HG03097 (cell line): Measurements from ENCODE around the gene PCDH1.

ENCODE experiments used
- ATAC-seq: cut with Tn5 transposase; IDR thresholded peaks from one replicate; pipeline ENCODE4 v1.9.1; 2021; ENCODE audit not compliant: unreplicated experiment, low FRiP score

Gene PCDH1

DNA sequence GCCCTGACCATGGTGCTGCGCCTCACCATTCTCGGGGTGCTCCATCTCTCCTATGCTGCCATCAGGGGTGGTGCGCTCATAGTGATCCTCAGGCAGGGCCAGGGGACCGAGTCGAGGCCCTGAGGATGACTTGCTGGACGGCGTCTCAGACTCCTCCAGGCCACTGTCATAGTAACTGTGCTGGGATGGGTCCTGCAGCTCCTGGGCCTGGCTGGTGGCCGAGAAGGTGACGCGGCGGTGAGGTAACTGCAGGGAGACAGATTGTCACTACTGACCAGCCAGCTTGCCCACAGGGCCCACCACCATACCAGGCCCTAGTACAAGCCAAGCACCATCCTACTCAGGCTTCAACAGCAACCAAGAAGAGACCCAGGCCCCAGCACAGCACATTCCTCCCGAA lies 21.0 kb downstream of the PCDH1 start:
- ATAC-seq, result no peak

DNA sequence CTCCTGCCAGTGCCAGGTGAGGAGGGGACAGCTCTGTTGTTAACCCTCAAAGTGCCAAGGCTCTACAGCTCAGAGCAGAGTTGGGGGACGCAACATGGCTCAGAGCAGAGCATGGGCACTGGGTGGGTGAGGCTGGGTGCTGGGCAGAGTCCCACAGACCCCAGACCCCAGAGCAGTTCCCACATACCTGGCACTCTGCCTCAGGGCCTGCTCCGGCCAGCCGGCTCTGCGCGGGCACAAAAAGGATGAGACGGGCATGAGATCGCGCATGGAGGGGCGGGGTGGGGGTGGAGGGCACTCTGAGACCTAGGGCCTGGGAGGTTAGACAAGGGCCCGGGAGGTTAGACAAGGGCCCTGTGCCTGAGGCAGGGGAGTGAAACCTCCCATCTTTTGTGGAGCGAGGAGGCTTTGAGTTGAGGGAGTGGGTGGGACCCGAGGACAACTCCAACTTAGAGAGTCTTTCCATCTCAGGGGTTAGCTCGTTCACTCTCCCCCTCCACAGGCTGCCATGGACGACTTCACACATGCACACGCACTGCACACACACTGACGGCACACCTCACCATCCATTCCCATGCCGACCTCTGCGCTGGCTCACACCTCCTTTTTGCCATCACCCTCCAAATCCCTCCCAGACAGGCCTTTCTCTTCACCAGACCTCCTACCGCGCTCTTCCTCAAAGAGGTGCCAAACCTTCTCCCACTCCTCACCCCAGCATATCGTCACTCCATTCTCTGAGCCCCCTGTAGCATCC lies 22.0 kb downstream of the PCDH1 start:
- no peak for ATAC-seq

DNA sequence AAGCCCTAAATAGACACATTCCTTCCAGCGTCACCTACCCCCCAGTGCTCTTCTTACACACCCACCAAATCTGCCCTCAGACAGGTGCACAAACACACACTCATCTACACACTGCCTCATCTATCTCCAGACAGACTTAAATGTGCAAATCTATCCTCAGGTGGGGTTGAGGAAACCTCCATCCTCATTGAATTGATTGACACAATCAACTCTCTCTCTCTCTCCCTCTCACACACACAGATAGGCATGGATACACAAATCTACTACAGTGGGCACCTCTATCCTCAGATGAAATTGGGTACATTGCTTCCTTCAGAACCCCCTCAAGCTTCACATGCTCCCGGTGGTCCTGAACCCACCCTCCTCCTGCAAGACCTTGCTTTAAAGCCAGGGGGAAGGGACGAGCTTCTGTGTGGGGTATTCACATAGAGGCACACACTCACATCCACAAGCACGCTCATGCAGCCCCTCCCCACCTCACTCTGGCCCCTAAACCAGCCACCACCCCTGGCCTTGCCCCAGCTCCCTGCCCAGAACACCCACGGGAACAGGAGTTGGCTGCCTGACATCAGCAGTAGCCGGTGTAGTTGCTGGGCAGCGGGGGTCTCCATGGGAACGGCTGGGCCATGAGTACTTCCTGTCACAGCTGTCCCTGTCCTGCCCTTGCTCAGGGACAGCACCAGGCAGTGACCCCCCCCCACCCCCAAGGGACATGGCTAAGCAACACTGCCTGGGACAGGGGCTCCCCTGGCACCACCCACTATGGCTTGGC lies 22.8 kb downstream of the PCDH1 start:
- no peak for ATAC-seq

DNA sequence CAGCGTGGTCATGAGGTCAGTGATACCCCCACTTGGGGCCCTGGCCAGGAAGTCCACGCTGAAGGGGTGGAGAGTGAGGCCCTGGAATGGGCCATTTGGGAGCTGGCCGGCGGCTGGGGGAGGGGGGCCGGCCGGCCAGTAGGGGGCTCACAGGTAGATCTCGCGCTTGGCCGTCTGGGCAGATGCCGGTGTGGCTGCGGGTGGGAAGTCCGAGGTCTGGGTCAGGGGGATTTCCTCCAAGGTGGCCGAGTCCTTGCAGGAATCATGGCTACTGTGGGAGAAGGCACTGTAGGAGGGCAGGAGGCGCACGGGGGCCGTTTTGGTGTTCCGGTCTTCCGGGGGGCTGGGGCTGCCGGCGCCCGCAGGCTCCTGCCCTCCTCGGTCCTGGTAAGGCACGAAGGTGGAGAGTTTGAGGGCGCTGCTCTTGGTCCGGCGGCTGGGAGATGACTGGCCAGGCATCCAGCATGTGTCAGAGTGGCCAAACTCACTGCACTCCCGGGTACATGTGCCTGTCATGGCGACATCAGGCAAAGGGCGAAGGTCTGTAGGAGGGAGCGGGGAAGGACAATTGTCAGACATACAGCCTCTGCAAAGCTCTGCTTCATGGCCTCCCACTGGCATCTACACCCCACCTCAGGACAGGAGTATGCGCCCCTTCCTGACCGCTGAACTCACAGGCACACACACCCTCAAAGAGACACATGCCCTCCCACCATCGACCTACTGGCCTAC lies 24.1 kb downstream of the PCDH1 start:
- no peak for ATAC-seq

DNA sequence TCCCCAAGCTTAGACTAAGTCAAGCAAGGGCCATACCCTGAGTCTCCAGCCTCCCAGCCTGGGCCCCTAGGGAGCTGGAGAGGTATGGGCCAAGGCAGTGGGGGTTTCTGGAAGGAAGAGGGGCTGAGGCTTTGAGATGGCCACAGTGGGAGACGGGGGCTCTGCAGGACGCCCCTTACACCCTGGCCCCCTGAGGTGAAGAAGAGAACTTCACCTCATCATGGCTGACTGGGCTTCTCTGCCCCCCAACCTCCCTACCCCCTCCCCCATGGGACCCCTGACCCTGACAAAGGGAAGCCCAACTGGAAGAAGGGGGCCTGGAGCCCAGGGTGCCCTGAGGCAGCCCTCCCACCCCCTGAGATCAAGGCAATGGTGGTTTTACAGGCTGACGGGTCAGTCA lies 25.8 kb downstream of the PCDH1 start:
- ATAC-seq, result no peak

DNA sequence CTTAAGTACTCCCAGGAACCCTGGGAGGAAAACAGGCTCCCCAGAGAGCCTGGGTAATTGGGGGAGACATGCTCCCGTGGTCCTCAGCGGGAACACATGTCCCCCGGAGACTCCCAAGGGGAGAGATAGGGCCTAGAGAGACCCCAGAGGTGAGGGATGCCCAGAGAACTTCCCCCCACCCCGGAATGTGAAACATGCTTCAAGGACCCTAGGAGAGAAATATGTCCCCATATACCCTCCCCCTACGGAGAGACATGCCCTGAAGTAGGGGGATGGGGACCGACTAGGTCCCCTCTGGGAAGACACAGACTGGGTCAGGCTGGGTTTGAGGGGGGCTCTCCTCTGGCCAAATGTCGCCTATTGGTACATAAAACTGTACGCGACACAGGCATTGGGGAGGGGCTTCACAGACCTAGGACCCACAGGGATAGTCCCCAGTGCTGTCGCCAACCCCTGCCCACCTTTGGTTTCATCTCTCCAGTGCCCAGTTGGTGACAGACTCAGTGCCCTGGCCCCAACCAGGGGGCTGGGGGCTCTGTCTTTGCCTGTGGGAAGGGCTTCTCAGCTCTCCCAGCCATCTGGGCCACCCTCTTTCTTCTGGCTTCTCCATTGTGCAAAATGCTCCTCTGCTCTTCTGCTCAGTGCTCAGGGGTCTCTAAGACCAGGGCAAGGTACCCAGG lies 26.9 kb downstream of the PCDH1 start:
- no peak for ATAC-seq

DNA sequence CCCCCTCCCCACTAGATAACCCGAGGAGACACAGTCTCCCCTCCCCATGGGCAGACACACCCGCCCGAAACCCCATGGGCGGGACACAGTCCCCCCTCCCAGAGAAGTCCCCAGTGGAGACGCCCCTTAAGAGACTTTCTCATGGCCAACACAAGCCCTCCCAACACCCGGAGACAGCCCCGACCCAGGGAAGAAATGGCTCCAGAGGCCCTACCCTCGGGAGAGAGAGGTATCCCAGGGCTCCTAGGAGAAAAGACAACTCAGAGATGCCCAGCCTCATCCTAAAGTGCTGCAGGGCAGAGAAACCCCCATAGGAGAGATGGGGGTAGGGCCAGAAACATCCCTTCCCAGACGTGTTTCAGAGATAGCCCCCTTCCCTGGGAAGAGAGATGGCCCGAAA lies 27.4 kb downstream of the PCDH1 start:
- ATAC-seq, result no peak

DNA sequence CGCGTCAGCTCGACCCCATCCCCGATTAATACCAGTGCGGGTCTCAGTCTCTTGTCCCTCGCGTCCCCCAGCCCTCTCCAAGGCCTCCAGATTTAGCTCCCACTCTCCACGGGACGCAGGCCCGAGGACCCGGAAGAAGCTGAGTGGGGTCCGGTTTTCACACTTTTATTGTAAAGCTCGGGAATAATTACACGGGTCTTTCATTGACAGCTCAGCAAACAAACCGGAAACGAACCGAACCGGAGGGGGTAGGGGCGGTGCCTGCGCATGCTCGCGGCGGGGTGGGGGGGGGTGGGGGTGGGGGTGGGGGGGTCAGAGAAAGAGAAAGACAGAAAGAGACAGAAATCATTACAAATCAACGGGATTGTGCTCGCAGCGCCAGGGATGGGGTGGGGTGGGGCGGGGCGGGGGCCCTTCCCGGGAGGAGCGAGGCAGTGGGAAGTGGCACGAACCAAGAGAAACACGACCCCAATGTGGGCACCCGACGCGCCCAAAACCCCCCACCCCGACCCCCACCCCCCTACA lies 27.9 kb downstream of the PCDH1 start:
- no peak for ATAC-seq

DNA sequence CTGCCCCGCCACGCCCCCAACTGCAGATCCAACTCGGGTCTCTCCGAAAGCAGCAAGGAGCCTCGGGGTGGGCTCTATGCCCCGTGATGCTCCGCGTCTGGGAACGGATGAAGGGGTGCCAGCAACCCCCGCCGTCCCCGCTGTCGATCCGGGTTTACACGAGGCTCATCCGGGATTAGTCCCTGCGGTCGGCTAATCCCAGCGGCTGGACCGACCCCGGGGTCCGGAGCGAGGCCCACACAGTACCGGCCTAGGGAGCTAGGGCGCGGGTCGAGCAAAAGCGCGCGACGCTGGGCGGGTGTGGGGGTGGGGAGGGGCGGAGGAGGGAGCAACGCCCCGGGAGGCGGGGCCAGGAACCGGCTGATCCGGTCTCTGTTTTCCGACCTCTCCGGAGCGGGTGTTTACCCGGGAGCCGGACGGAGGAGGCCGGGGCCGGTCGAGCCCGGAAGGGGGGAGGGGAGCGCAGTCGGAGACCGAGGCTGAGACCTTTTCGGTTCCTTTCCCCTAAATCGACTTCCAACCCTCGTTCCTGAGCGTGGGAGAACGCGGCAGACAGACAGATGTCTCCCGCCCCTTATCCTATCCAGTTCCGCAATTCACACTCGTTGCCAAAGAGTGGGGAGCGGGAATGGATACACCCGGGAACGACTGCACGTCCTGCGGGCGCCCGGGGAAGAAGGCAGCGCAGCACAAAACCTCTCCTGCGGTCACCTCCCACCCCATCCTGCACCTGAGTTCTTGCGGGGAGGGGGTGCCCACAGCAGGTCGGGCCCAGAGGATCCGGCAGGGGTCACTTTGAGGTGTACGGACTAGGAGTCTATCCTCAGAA lies 28.6 kb downstream of the PCDH1 start:
- peak; percentile 66 for ATAC-seq

DNA sequence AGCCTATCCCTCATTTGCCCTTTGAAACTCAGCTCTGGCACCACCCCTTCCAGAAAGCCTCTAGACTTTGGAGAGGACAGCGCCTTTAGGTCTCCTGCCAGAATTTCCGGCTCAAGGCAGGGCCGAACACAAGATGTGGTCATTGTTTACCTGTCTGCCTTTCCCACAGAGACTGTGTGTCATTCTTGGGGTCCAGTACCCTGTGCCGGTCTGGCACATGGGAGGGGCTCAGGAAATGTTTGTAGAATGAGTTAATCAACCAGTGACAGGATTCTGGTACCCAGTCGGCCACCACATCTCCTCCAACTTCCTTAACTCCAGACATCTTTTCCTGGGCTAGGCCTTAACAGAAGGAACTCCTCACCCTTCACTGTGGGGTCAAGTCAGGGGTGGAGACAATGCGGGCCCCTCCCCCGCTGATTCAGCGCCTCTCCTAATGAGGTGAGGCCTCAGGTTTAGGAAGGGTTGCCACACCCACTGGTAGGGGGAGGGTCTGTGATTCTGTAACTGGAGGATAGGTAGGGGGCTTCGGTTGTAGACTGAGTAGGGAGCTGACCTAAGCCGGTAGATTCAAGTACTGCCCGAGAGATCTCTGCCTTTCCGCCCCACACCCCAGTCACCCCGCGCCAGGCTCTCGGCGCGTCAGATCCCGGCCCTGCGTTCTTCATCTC lies 29.3 kb downstream of the PCDH1 start:
- no peak for ATAC-seq

DNA sequence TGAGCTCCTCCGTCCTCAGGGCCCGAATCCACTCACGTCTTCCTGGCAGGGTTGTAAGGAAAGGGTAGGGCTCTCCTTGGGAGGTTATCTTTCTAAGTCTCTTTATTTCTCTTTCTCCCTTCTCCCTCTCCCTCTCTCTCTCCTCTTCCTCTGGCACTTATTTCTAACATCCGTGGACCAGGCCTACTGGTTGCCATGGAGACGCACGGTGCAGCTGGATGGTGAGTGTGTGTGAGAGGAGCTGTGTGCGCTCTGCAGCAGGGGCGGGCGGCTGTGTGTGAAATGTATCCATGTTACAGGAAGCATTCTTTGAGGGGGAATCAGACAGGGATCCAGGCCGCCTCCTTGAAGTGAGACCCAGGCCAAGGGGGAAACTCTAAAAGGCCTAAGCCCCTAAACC lies 32.2 kb downstream of the PCDH1 start:
- ATAC-seq, result no peak

DNA sequence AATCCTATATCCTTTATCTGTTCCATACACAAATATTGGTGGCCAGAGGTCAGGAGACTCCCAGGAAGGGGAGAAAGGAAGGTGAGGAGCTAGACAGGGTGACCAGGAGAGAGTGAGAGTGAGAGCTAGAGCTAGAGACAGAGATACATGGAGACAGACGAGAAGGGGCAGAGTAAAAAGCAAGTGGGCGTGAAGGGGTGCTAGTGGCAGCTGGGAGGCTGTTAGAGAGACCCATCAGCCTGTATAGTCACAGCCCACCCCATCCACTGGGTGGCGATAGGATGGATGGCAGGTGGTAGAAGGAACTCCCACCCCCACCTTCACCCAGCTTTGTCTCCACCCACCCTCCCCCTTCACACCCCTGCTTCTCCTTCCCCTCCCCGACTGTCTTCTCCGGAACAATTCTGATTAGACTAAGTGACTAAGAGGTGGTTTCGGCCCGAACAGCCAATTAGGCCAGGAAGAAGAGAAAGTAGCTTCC lies 32.8 kb downstream of the PCDH1 start:
- no peak for ATAC-seq

DNA sequence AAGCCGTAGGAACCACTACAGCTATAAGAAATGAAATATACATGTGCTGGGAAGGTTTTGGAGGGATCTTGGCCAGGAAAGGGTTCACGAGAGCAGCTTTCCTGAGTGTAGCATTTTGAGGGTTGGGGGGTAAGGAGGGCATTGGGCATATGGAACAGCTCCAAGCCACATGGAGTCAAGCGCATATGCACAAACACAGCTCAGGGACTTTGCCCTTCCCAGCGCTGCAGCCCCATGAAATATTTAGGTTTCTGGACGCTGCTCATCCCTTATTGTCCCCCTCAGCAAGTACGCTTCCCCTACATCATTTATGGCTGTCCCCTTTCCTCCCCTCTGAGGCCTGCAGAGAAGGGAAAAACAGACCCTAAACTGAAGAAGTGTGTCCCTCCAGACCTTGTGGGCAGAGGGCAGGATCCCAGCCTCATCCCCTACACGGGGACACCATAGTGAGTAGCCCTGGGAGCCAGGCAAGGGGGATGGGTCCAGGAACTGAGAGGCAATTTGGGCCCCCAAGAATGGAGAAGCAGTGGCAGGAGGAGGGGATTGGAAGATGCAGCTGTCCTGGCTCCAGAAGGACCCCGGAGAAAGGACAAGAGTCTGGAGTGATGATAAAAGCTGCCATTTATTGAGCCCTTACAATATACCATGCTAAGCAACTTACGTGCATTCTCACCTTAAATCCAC lies 33.7 kb downstream of the PCDH1 start:
- ATAC-seq, result no peak

DNA sequence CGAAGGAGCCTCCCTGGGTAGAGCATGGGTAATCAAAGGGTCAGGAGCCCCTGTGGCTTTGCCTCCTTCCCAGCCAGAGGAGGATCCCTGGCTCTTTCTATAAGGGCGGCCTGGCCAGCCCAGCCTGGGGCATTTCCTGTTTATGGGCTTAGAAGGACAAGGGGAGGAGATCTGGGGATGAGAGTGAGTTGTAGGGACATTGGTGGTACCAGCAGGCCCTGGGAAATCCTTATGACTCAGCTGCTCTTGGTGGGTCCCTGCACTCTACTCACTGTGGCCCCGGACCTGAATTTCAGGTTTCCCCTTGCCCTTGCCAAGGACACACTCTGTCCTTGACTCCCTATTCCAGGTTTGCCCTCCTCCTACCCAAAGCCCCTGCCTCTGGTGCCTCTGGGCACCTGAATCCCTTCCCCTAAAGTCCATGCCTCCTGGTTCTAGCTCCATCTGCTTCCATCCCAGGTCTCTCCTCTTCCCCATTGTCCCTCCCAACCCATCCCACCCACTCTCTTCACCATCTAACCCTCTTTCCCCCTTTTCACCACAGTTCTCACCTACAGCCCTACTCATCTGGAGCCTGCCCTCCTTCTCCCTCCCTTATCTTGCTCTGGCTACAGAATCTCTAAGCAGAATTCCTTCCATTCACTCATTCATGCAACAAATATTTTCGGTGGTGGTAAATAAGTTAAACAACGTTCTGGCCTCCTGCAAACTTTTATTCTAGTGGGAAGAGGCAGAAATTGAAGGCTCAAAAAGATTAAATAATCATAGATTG lies 34.9 kb downstream of the PCDH1 start:
- no peak for ATAC-seq

DNA sequence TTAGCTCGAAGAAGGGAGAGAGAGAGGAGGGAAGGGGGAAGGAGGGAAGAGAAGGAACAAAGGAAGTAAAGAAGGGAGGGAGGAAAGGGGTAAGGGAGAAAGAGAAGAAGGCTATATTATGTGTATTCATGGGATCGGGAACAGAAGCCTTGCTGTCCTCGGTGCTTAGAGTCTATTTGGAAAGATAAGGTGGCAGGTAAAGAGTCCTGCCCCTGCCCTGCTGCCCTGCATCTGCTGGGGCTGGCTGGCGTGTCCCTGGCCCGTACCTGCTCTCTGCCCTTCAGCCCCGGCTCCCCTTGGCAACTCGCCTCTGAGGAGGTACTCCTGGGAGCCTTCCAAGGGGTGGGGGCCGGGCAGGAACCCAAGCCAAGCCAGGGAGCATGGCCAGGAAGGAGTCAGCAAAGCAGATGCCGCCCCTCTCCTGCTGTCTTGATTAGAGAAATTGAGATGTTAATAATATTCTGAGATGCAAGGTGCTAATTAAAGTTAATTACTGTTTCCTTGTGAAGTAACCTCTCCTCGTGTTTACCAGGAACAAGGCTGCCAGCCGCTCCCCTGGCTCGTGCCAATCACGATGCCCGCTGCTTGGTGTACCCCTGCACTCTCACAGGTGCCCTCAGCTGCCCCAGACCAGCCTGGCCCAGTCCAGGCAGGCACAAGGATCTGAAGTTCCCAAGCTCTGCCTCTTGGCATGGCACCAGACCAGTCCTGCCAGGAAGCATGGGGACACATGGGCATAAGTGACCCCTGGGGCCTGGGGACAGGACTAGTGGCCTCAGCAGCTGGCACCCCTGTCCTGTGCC lies 36.6 kb downstream of the PCDH1 start:
- ATAC-seq, result no peak

DNA sequence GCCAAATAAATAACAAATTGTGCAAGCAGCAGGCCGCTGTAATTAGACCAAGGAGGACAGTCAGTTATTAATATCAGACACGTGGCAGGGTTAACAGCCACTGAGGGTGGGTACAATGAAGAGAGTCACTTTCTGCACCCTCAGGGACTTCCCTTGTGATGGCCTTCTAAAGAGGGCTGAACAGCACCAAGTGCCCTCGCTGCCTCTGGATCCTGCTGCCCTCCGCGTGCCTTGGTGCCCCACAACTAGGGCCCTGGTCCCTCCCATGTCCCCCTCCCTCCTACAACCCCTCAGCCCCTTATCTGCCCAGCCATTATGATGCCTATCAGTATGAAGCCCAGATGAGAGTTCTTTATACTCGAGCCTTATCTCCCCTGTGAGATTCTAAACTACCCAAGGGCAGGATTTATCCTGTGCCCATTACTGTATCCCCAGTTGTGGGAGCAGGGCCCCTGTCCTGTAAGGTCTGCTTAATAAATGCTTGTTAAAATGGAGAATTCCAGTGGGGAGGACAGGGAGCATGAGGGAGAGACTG lies 37.3 kb downstream of the PCDH1 start:
- ATAC-seq, result no peak

DNA sequence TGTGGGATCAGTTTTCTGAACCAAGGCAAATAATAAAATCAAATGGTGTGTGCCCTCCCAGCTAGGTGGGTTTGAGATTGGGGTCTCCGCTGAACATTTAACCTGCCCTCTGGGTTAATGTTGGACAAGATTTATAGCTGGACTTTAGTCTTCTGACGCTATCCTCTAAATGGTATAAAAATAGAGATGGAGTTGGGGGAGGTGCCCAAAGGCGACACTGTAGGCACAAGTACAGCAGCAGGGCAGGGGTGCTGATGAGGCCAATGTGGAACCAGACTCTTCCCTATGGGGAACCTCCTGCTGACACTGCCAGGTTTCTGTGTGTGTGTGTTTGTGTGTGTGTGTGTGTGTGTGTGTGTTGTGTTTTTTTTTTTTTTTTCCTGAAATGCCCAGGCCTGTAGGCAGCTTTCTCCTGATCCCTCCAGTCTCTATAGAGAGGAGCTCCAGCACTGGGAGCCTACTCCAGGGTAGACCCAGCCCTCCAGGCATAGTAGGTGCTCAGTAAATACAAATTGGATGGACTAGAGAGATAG lies 37.9 kb downstream of the PCDH1 start:
- no peak for ATAC-seq
